ENCODE results near the gene MYH13.
"Not testable (repeated sequence)": the region's sequence is repeated elsewhere in the genome, so short reads cannot be mapped to it uniquely, and the experiment has no call there.

DNA sequence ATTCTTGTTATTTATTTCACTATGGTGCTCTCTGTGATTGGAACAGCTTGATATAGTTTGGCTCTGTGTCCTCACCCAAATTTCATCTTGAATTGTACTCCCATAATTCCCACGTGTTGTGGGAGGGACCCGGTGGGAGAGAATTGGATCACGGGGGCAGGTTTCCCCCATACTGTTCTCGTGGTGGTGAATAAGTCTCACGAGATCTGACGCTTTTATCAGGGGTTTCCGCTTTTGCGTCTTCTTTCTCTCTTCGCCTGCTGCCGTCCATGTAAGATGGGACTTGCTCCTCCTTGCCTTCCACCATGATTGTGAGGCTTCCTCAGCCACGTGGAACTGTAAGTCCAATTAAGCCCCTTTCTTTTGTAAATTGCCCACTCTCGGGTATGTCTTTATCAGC, 81.2 kb downstream of the MYH13 start:
- TF ChIP-seq, protein P1, sequence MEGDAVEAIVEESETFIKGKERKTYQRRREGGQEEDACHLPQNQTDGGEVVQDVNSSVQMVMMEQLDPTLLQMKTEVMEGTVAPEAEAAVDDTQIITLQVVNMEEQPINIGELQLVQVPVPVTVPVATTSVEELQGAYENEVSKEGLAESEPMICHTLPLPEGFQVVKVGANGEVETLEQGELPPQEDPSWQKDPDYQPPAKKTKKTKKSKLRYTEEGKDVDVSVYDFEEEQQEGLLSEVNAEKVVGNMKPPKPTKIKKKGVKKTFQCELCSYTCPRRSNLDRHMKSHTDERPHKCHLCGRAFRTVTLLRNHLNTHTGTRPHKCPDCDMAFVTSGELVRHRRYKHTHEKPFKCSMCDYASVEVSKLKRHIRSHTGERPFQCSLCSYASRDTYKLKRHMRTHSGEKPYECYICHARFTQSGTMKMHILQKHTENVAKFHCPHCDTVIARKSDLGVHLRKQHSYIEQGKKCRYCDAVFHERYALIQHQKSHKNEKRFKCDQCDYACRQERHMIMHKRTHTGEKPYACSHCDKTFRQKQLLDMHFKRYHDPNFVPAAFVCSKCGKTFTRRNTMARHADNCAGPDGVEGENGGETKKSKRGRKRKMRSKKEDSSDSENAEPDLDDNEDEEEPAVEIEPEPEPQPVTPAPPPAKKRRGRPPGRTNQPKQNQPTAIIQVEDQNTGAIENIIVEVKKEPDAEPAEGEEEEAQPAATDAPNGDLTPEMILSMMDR (IDR thresholded peaks at IDR 0.05): not testable (repeated sequence)
- TF ChIP-seq EZH2phosphoT487 (IDR thresholded peaks at IDR 0.05; ENCODE audit: borderline replicate concordance, low read depth); SIN3A (IDR thresholded peaks at IDR 0.05; ENCODE audit: borderline replicate concordance, low read depth, low read length); POLR2AphosphoS5 (IDR thresholded peaks at IDR 0.05; ENCODE audit: low read depth, low read length); RAD21 (IDR thresholded peaks at IDR 0.05; ENCODE audit: low read length): not testable (repeated sequence)

All from SK-N-SH (cell line).